Upper lobe of left lung (tissue), 4 donors: Measurements from ENCODE around the gene ARAP1.

ENCODE experiments used
- CTCF ChIP-seq, 6 experiments: fragments of 450-650 bp in 4 of 6; fragments of 200-600 bp in 2 of 6; sonication (generic) in 2 of 6; IDR thresholded peaks; one replicate each; pipeline ENCODE4 v1.5.1; 2016 to 2019; ENCODE audit warnings: antibody characterized with exemption in 6 of 6
- EP300 ChIP-seq, 4 donors: sonication (generic); formaldehyde crosslinking; IDR thresholded peaks; one replicate each; pipeline ENCODE4 v1.5.1; 2017; ENCODE audit warnings: antibody characterized with exemption in 4 of 4, control low read depth in 2 of 4
- POLR2A ChIP-seq, 4 donors: fragments of 450-650 bp; IDR thresholded peaks; one replicate each; pipeline ENCODE4 v1.5.1; 2016 to 2017; ENCODE audit warnings: antibody characterized with exemption in 4 of 4, mild to moderate bottlenecking in 2 of 4
- POLR2AphosphoS5 ChIP-seq, 2 donors: sonication (generic); formaldehyde crosslinking; IDR thresholded peaks; one replicate each; pipeline ENCODE4 v1.5.1; 2017; ENCODE audit warnings: antibody characterized with exemption in 2 of 2

DNA sequence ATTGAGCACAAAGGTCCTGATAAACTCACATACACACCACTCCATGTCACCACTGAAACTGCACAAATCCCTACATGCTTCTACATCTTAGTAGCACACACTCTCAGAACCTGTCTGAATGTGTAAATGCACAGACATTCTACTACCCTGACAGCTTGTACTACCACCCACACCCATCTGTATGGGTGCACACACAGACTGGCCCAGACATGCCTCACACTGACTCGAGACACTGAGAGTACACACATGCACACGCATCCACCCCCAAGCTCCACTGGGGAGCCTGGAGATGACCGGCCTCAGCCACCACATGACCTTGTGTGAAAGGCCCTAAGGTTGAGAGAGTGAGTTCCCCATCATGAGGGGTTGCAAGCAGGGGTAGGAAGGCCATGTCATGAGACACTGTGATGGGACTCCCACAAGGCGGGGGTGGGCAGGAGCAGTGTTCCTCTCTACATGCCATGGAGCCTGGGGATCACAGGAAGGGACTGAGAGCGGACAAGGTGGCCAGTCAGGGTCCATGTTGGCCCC lies 28.1 kb downstream of the ARAP1 start:
- no peak for TF ChIP-seq POLR2AphosphoS5 (IDR thresholded peaks at IDR 0.05)
- TF ChIP-seq POLR2A (IDR thresholded peaks at IDR 0.05): no peak
- TF ChIP-seq CTCF (IDR thresholded peaks at IDR 0.05): no peak
- TF ChIP-seq EP300 (IDR thresholded peaks at IDR 0.05): no peak
